Sigmoid colon (tissue), 4 donors: ENCODE measurements around the gene GPRC5D.

Source experiments
- POLR2A ChIP-seq, 2 donors: fragments of 450-650 bp; IDR thresholded peaks; one replicate each; pipeline ENCODE4 v1.6.1; 2016; ENCODE audit warnings: antibody characterized with exemption in 2 of 2, mild to moderate bottlenecking in 2 of 2, moderate library complexity in 2 of 2
- POLR2AphosphoS5 ChIP-seq, 4 donors: sonication (generic); formaldehyde crosslinking; IDR thresholded peaks; one replicate each; pipeline ENCODE4 v1.6.1; 2017; ENCODE audit warnings: antibody characterized with exemption in 4 of 4
- TF ChIP-seq, protein P1 (sequence below), 4 experiments: fragments of 450-650 bp in 3 of 4; fragments of 200-600 bp in 1 of 4; IDR thresholded peaks; one replicate each; pipeline ENCODE4 v1.5.1; 2016 to 2019; ENCODE audit warnings: antibody characterized with exemption in 4 of 4, mild to moderate bottlenecking in 3 of 4, moderate library complexity in 2 of 4

DNA sequence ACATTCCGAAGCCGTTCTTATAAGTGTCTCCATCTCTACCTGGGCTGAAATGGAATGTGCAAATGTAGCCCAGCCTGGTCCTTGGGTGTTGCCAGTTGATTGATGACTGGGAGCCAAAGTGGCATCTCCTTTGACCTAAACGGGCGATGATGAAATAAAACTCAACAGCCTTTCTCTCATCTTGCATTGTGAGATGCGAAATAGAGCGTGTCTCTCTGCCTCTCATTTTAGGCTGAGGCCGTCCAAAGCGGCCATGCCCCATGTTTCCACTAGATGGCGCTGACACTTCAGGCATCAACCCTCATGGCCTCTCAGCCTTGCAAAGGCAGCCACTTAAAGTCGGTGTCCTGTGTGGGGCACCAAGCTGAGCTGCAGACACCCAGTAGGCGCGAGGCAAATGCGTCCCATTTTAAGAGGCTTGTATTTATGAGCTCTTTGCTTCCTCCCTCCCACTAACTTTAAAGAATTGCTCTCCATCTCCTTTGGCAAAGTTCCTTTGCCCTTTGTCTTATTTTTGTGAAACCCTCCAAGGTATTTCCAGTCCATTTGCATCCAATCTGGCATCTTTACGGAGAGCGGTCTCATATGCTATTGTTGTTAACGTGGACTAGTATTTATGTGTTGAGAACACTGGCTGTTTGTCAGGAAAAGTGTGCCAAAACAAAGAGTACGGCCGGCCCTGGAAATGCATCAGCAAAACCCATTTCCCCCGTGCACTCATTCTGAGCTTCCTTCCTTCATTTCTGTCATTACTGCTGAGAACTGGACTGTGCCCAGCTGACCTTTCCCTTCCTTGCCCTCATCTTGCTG lies 35.6 kb downstream of the GPRC5D start:
- no peak for TF ChIP-seq POLR2A (IDR thresholded peaks at IDR 0.05)
- TF ChIP-seq, protein P1, sequence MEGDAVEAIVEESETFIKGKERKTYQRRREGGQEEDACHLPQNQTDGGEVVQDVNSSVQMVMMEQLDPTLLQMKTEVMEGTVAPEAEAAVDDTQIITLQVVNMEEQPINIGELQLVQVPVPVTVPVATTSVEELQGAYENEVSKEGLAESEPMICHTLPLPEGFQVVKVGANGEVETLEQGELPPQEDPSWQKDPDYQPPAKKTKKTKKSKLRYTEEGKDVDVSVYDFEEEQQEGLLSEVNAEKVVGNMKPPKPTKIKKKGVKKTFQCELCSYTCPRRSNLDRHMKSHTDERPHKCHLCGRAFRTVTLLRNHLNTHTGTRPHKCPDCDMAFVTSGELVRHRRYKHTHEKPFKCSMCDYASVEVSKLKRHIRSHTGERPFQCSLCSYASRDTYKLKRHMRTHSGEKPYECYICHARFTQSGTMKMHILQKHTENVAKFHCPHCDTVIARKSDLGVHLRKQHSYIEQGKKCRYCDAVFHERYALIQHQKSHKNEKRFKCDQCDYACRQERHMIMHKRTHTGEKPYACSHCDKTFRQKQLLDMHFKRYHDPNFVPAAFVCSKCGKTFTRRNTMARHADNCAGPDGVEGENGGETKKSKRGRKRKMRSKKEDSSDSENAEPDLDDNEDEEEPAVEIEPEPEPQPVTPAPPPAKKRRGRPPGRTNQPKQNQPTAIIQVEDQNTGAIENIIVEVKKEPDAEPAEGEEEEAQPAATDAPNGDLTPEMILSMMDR (IDR thresholded peaks at IDR 0.05): peak; percentile 90 to 96 (median 93)
- no peak for TF ChIP-seq POLR2AphosphoS5 (IDR thresholded peaks at IDR 0.05)
